ENCODE measurements around the gene ZNF142.

Gene ZNF142

DNA sequence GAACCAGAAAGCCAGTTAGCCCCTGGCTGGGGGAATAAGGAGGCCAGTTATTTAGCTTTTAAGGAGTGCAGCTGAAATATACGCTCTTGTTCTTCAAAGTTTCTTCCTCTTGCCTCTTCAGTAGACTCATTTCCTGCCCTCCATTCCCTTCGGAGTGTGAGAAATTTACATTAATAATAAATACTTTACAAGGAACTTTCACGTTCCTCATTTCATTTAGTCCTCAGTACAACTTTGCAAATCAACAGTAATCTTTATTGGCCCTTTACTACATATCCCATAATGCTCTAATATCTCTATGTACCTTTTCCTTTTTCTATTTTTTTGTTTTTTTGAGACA lies 36.1 kb downstream of the ZNF142 start:
- POLR2A ChIA-PET: no interaction called here

GRCh38 chr2:218622606-218623365 lies 36.6 kb downstream of the ZNF142 start:
- CTCF ChIA-PET: interaction anchor here (0.5 to 0.7 kb wide), 2 partner anchors 16 to 49 kb away, joined by 3 read pairs; no protein-coding TSS in a partner anchor
- TF ChIP-seq ZBTB1 (tag by site-specific recombination; IDR thresholded peaks at IDR 0.05): no peak
- TF ChIP-seq ZNF600 (tag by site-specific recombination; IDR thresholded peaks at IDR 0.05): no peak
- no peak for TF ChIP-seq ZNF558 (tag by site-specific recombination; IDR thresholded peaks at IDR 0.05)
- no peak for TF ChIP-seq ZNF571 (tag by site-specific recombination; IDR thresholded peaks at IDR 0.05)
- no peak for TF ChIP-seq HOXC10 (CRISPR knock-in tag; IDR thresholded peaks at IDR 0.05)
- TF ChIP-seq PRDM10 (tag by site-specific recombination; IDR thresholded peaks at IDR 0.05): no peak
- no peak for TF ChIP-seq RBAK (tag by site-specific recombination; IDR thresholded peaks at IDR 0.05)
- no peak for TF ChIP-seq KLF7 (tag by site-specific recombination; IDR thresholded peaks at IDR 0.05; ENCODE audit: borderline replicate concordance)
- no peak for TF ChIP-seq ZNF391 (tag by site-specific recombination; IDR thresholded peaks at IDR 0.05; ENCODE audit: borderline replicate concordance, low read depth)
- TF ChIP-seq ZNF16 (tag by site-specific recombination; IDR thresholded peaks at IDR 0.05; ENCODE audit: low read depth): no peak
- TF ChIP-seq ZNF2 (tag by site-specific recombination; IDR thresholded peaks at IDR 0.05): no peak
- TF ChIP-seq ZNF121 (tag by site-specific recombination; IDR thresholded peaks at IDR 0.05): no peak
- no peak for TF ChIP-seq ZNF132 (tag by site-specific recombination; IDR thresholded peaks at IDR 0.05; ENCODE audit: borderline replicate concordance)
- TF ChIP-seq MYNN (tag by site-specific recombination; IDR thresholded peaks at IDR 0.05; ENCODE audit: borderline replicate concordance): no peak
- POLR2A ChIA-PET: interaction anchor here (0.7 kb wide), 1 partner anchor 221 kb away, joined by 3 read pairs; no protein-coding TSS in a partner anchor
- Histone ChIP-seq H3K27ac (ENCODE audit: extremely low read depth, low read depth, low read length) (no peak overlapping the region), H3K9me3 (ENCODE audit: control insufficient read depth, insufficient read depth, low read depth, low read length) (no peaks in the 10 kb centered on the region), H3K4me1 (ENCODE audit: control insufficient read depth, insufficient read depth, low read length) (no peaks in the 10 kb centered on the region), H3K36me3 (ENCODE audit: control insufficient read depth in 2 of 2, insufficient read depth in 1 of 2, low read length in 2 of 2) (no peaks in the 10 kb centered on the region), H3K4me3 (ENCODE audit: low read depth, low read length) (no peak overlapping the region)

More for the DNA sequence above, 36.1 kb downstream of the ZNF142 start:
- no peaks in the 10 kb centered on the region for H3K36me3 ChIP-seq (ENCODE audit: control insufficient read depth in 2 of 2, insufficient read depth in 1 of 2, low read length in 2 of 2)
- H3K4me3 ChIP-seq (ENCODE audit: low read depth, low read length): no peak overlapping the region
- CTCF ChIA-PET: no interaction called here
- H3K4me1 ChIP-seq (ENCODE audit: control insufficient read depth, insufficient read depth, low read length): no peaks in the 10 kb centered on the region
- no peak overlapping the region for H3K27ac ChIP-seq (ENCODE audit: extremely low read depth, low read depth, low read length)
- no peaks in the 10 kb centered on the region for H3K9me3 ChIP-seq (ENCODE audit: control insufficient read depth, insufficient read depth, low read depth, low read length)
- TF ChIP-seq ZNF155 (tag by site-specific recombination; IDR thresholded peaks at IDR 0.05) (no peak), KLF7 (tag by site-specific recombination; IDR thresholded peaks at IDR 0.05; ENCODE audit: borderline replicate concordance) (no peak), ZNF394 (tag by site-specific recombination; IDR thresholded peaks at IDR 0.05; ENCODE audit: borderline replicate concordance) (no peak), ZNF677 (tag by site-specific recombination; IDR thresholded peaks at IDR 0.05) (no peak), ZNF302 (tag by site-specific recombination; IDR thresholded peaks at IDR 0.05; ENCODE audit: low read depth) (no peak), ZNF37A (tag by site-specific recombination; IDR thresholded peaks at IDR 0.05) (no peak), ZNF2 (tag by site-specific recombination; IDR thresholded peaks at IDR 0.05) (no peak), YY2 (tag by site-specific recombination; IDR thresholded peaks at IDR 0.05) (no peak), ZBTB44 (tag by site-specific recombination; IDR thresholded peaks at IDR 0.05) (no peak), ZNF558 (tag by site-specific recombination; IDR thresholded peaks at IDR 0.05) (no peak), ZNF529 (tag by site-specific recombination; IDR thresholded peaks at IDR 0.05; ENCODE audit: insufficient replicate concordance) (no peak), ZSCAN16 (tag by site-specific recombination; IDR thresholded peaks at IDR 0.05) (no peak), ZNF223 (tag by site-specific recombination; IDR thresholded peaks at IDR 0.05) (no peak), ZNF433 (tag by site-specific recombination; IDR thresholded peaks at IDR 0.05; ENCODE audit: low read depth) (no peak), ZNF10 (tag by site-specific recombination; IDR thresholded peaks at IDR 0.05) (no peak), ZBTB48 (tag by site-specific recombination; IDR thresholded peaks at IDR 0.05) (no peak)
- TF ChIP-seq, protein P1, sequence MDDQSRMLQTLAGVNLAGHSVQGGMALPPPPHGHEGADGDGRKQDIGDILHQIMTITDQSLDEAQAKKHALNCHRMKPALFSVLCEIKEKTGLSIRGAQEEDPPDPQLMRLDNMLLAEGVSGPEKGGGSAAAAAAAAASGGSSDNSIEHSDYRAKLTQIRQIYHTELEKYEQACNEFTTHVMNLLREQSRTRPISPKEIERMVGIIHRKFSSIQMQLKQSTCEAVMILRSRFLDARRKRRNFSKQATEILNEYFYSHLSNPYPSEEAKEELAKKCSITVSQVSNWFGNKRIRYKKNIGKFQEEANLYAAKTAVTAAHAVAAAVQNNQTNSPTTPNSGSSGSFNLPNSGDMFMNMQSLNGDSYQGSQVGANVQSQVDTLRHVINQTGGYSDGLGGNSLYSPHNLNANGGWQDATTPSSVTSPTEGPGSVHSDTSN (CRISPR knock-in tag; IDR thresholded peaks at IDR 0.05): no peak
- TF ChIP-seq, protein P2, sequence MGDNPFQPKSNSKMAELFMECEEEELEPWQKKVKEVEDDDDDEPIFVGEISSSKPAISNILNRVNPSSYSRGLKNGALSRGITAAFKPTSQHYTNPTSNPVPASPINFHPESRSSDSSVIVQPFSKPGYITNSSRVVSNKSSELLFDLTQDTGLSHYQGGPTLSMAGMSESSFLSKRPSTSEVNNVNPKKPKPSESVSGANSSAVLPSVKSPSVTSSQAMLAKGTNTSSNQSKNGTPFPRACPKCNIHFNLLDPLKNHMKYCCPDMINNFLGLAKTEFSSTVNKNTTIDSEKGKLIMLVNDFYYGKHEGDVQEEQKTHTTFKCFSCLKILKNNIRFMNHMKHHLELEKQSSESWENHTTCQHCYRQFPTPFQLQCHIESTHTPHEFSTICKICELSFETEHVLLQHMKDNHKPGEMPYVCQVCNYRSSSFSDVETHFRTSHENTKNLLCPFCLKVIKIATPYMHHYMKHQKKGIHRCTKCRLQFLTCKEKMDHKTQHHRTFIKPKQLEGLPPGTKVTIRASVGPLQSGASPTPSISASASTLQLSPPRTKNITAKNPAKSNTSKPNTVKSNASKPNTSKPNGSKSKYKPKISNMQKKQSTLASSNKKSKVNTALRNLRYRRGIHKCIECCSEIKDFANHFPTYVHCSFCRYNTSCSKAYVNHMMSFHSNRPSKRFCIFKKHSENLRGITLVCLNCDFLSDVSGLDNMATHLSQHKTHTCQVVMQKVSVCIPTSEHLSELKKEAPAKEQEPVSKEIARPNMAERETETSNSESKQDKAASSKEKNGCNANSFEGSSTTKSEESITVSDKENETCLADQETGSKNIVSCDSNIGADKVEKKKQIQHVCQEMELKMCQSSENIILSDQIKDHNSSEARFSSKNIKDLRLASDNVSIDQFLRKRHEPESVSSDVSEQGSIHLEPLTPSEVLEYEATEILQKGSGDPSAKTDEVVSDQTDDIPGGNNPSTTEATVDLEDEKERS (tag by site-specific recombination; IDR thresholded peaks at IDR 0.05): no peak
